Keratinocyte (primary cell): ENCODE measurements around the gene MRPL38.

ENCODE experiments used
- CTCF ChIP-seq, 3 experiments: IDR thresholded peaks in 1 of 3; conservative IDR thresholded peaks in 1 of 3; optimal IDR thresholded peaks in 1 of 3; 2 replicates in 2 of 3; 3 replicates in 1 of 3; pipeline versions ENCODE3 to v1.5.1; 2011; ENCODE audit warnings: low read length in 3 of 3, mild to moderate bottlenecking in 3 of 3, moderate library complexity in 2 of 3, control low read depth in 1 of 3, inconsistent platforms in 1 of 3; ENCODE audit not compliant: insufficient read depth in 2 of 3; ENCODE audit errors: extremely low read depth in 1 of 3
- EZH2 ChIP-seq: IDR thresholded peaks from one replicate; pipeline ENCODE4 v1.6.1; 2012; ENCODE audit warnings: inconsistent platforms, mild to moderate bottlenecking, low read length, moderate library complexity

GRCh38 chr17:75872434-75873351, 32.0 kb downstream of the MRPL38 start:
- TF ChIP-seq CTCF (optimal IDR thresholded peaks at IDR 0.05 in 1 of 3, IDR thresholded peaks at IDR 0.05 in 1 of 3, conservative IDR thresholded peaks at IDR 0.05 in 1 of 3; ENCODE audit: extremely low read depth in 1 of 3, insufficient read depth in 2 of 3, low read length in 3 of 3), result no peak
- no peak for TF ChIP-seq EZH2
